Measurements from ENCODE around the gene USP14.

GRCh38 chr18:156514-157230 lies 1.7 kb upstream of the USP14 start:
- TF ChIP-seq CTCF (IDR thresholded peaks at IDR 0.05) (no peak), EP300 (IDR thresholded peaks at IDR 0.05) (no peak), POLR2A (IDR thresholded peaks at IDR 0.05) (no peak)

All from tibial nerve (tissue), 4 donors.